MG63 (cell line): Measurements from ENCODE around the gene LENG9. TPM values are rescaled to one million over a fixed set of nuclear protein-coding genes. Genes with fewer than 3 reads are reported as not detected.

Experiments used
- DNase-seq: peaks from one replicate; pipeline ENCODE4 v3.0.0-alpha.2; 2020
- H3K27me3 ChIP-seq: fragments of 250-450 bp; sonication (Bioruptor Pico); 2 replicates; pipeline ENCODE4 v1.5.1; 2020; ENCODE audit warnings: mild to moderate bottlenecking, moderate library complexity
- H3K36me3 ChIP-seq: fragments of 250-450 bp; sonication (Bioruptor Pico); 2 replicates; pipeline ENCODE4 v1.5.1; 2020; ENCODE audit warnings: mild to moderate bottlenecking, moderate library complexity
- H3K4me3 ChIP-seq: fragments of 250-450 bp; sonication (Bioruptor Pico); 2 replicates; pipeline ENCODE4 v1.5.1; 2020; ENCODE audit warnings: mild to moderate bottlenecking, moderate library complexity
- H3K9me3 ChIP-seq: fragments of 250-450 bp; sonication (Bioruptor Pico); 2 replicates; pipeline ENCODE4 v1.5.1; 2020; ENCODE audit warnings: mild to moderate bottlenecking, moderate library complexity
- total RNA-seq: library from RNA; depleted of rRNA; stranded (reverse); fragments of >200 nt; shearing (Covaris generic); gene quantifications from 2 replicates; pipeline ENCODE4 v1.2.3, GENCODE V29; 2014; ENCODE audit warnings: low replicate concordance

LENG9 gene
- total RNA-seq, 1 experiment from 2014 or later: 8.6 TPM

DNA sequence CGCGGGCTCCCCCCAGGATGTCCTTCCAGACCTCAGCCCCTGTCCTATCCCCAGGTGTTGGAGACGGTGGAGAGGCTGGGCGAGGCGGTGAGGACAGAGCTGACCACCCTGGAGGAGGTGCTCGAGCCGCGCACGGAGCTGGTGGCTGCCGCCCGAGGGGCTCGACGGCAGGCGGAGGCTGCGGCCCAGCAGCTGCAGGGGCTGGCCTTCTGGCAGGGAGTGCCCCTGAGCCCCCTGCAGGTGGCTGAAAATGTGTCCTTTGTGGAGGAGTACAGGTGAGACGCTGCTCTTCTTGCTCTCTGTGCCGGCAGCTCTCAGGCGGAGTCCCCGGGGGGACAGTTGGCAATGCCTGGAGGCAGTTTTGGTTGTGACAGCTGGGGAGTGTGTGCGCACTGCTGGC, 41.4 kb downstream of the LENG9 start:
- H3K4me3 ChIP-seq: no peak overlapping the region
- H3K27me3 ChIP-seq: peaks cover 24% of the 10 kb centered on the region
- no peaks in the 10 kb centered on the region for H3K36me3 ChIP-seq
- no peak for DNase-seq
- H3K9me3 ChIP-seq: no peaks in the 10 kb centered on the region

DNA sequence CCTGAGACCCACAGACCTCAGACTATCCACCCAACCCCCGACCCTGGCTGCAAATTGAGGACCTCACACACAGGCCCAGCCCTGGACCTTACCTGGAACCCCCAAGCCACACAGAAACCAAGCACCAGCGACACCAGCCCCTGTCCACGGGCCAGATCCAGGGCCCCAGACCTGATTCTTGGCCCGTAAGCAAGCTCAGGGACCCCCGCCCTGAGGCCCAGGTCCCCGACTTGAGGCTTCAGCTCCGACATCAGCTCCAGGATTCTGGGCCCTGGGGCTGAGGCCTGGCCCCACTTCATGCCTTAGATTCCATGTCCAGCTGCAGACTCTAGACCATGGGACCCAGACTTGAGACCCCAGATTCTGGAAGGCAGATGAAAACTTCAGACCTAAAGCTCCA, 42.1 kb downstream of the LENG9 start:
- H3K4me3 ChIP-seq: no peak overlapping the region
- no peak for DNase-seq
- H3K36me3 ChIP-seq: no peaks in the 10 kb centered on the region
- no peaks in the 10 kb centered on the region for H3K9me3 ChIP-seq
- H3K27me3 ChIP-seq: peaks cover 25% of the 10 kb centered on the region

DNA sequence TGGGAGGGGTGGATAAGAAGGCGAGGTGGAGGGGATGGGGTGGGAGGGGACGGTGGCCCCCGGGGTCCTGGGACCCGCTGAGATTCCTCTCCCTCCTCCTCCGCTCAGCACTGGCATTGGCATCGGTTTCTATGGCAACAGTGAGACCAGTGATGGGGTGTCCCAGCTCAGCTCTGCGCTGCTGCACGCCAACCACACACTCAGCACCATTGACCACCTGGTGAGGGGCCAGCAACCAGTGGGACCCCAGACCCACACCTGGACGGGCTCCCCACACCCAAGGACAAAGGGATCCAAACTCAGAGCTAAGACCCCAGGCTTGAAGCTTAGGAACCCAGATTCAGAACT, 42.4 kb downstream of the LENG9 start:
- H3K9me3 ChIP-seq: no peaks in the 10 kb centered on the region
- DNase-seq: no peak
- H3K36me3 ChIP-seq: no peaks in the 10 kb centered on the region
- H3K4me3 ChIP-seq: no peak overlapping the region
- peaks cover 28% of the 10 kb centered on the region for H3K27me3 ChIP-seq

DNA sequence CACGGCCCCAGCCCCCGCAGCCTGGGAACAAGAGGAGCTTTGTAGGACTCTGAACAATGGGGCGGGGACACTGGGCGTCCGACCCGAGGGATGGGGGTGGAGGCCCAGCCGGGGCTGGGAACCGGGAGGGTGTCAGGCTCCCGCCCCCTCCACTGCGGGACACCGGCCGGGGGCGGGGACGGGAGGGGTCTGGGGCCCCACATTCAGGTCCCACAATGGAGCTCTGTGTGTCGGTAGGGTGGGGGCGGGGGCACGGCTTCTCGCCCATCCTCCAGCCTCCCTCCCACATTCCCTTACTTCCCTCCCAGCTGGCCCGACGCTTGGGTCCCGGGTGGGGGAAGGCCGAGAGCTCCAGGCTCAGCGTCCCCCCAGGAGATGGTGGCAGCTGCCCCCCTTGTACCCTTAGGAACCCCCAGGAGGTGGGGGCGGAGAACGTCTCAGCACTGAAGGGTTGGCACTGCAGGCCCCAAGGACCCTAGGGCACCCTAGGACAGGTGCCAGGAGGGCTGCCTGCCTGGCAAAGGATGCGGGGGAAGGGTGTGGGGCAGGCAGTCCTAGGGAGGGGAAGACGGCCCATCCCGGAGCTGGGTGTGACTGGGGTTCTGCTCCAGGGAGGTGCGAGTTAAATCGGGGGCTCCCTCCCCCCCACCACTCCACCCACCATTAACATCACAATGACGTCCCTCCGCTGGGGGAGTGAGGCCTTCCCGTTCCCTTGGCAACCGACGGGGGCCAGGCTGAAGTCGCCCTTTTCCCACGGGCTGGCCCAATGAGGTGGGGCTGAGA, 43.0 kb downstream of the LENG9 start:
- DNase-seq: no peak
- no peaks in the 10 kb centered on the region for H3K9me3 ChIP-seq
- no peak overlapping the region for H3K4me3 ChIP-seq
- H3K36me3 ChIP-seq: no peaks in the 10 kb centered on the region
- H3K27me3 ChIP-seq: peaks cover 28% of the 10 kb centered on the region

DNA sequence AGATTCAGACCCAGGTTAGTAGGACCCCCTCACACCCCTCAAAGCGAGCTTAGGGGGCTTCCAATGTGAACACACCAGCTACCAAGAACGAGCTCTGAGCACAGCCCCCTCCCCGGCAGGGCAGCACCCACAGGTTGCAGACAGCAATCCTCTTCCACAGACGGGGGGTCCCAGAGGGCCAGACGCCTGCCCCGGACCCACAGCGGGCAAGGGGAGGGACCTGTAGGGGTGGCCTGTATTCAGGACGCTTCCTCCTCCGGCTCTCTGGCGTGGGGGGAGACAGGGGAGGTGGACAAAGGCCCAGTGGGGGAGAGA, 43.6 kb downstream of the LENG9 start:
- peaks cover 27% of the 10 kb centered on the region for H3K27me3 ChIP-seq
- no peaks in the 10 kb centered on the region for H3K36me3 ChIP-seq
- no peak for DNase-seq

DNA sequence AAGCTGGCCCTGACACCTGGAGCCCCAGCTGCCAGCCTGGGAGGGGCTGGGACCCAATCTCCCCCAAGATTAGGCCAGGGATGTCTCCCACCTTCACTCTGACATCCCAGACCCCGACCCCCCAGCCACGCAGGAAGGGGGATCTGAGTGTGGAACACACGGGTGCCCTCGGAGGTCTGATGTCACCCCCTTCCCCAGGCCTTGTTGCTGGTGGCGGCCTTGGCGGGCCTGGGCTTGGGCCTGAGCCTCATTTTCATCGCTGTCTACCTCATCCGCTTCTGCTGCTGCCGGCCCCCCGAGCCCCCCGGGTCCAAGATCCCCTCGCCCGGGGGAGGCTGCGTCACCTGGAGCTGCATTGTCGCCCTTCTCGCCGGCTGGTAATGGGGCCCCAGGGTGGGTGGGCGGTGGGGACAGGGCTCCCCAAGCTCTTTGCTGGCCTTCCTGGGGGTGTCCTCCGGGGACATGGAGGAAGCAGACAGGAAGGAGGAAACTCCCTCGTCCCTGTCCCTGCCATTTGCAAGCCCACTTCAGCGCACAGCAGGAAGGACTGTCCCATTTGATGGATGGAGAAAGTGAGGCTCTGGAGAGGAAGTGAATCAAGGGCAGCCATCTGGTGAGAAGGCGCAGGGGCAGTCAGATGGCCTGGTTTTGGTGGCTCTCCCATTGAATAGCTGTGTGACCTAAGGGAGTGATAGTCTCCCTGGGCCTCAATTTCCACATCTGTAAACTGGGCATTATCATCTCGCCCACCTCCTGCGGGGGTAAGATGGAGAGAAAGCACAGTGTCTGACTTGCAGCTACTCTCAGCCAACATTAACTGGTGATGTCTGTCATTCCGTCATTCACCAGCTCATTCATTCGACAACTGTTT, 44.4 kb downstream of the LENG9 start:
- Histone ChIP-seq H3K36me3 (no peaks in the 10 kb centered on the region), H3K9me3 (no peaks in the 10 kb centered on the region), H3K4me3 (no peak overlapping the region), H3K27me3 (peaks cover 33% of the 10 kb centered on the region)
- no peak for DNase-seq

More for the DNA sequence above, 43.6 kb downstream of the LENG9 start:
- H3K9me3 ChIP-seq: no peaks in the 10 kb centered on the region
- no peak overlapping the region for H3K4me3 ChIP-seq

DNA sequence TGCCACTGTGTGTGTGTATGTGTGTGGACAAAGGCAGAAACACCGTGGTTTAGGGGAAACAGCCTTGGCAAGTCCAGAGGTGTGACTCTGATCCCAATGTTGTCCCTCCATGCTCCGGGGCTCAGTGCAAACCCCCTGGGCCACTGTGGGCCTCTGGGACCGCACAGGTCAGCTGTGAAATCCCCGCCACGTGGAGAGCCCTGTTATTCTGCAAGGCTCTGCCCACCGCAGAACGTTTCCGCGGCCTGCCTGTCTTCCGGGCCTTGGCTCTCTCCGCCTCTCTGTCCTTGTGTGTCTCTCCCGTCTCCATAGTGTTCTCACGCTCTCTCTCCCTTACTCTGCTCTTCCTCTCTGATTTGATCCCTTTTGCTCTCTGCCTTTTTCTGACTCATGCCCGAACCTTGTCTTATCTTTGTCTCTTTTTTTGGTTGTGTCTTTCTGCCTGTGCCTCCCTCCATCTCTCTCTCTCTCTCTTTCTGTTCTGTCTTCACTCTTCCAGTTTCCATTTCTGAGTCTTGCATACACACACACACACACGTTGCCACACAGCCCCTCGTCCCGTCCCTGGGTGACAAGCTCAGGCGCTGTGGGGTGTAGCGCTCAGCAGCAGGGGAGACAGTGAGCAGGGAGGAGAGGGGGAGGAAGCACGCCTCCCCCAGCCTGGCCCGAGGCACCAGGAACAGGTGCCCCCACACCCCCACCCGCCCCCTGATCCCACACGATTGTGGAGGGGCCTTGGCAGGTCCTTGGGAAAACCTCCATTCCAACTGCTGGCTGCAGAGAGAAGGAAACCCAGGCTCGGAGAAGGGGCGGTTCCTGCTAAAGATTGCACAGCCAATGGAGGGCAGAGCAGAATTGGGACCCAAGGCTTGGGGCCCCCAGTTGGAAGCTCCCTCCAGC, 45.3 kb downstream of the LENG9 start:
- no peak for DNase-seq
- no peak overlapping the region for H3K4me3 ChIP-seq
- H3K36me3 ChIP-seq: no peaks in the 10 kb centered on the region
- no peaks in the 10 kb centered on the region for H3K9me3 ChIP-seq
- H3K27me3 ChIP-seq: peaks cover 33% of the 10 kb centered on the region

DNA sequence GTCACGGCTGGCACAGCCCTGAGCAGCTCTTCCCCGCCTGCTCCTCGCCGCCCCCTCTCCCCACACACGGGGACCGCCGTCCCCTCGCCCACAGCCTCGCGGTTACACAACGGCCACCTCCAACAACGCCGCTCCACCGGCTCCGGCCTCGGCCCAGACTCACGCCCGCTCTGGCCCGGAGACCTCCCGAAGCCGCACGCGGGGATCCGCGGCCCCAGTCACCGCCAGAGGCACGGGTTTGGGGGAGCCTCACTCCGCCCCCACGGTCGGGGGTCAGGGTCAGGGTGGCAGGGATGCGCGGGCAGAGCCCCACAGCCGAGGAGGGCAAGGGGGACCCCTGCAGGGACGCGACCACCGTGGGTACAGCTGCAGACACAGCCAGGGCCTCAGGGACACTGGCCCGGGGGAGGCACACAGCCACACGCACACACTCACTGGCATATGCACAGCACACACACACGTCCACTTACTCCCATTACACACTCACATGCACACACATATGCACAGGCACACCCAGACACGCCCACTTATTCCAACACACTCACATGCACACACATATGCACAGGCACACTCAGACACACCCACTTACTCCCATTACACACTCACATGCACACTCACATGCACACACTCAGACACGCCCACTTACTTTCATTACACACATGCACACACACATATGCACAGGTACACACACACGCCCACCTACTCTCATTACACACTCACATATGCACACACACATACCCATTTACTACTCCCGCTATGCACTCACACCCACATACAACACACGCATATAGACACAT, 46.7 kb downstream of the LENG9 start:
- no peak for DNase-seq
- no peaks in the 10 kb centered on the region for H3K36me3 ChIP-seq
- no peaks in the 10 kb centered on the region for H3K9me3 ChIP-seq
- H3K27me3 ChIP-seq: peaks cover 33% of the 10 kb centered on the region
- no peak overlapping the region for H3K4me3 ChIP-seq

DNA sequence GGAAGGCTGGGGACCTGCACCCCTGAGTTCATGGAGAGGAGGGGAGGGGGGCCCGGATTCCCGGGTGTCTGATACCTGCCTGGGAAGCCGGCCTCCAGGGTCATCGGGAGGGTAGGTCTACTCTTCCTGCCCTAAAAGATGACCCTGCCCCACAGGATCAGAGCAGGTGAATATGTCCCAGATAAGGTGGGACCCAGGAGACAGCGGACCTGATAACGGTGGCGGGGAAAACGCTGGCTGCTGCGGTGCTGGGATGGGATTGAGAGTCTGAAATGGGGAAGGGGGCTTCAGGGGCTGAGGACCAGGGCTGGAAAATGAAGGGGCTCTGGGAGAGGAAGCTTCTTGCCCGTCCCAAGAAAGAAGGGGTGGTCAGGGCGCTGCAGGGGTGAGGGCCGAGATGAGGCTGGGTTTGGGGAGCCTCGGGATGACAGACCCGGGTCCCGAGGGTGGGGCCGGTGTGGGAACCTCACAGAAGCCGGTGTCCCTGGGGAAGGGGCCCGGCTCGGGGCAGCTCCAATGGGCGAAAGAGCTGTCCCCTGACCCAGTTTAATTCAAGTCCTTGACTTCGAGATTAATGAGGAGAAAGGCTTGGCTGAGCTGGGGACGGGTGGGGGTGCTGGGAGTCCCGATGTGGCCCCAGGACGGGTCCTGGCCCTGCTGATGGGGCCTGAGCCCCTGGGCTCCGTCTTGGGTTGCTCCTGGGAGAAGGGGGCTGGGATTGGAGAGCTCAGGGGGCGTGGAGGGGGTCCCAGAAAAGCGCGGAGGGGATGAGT, 47.5 kb downstream of the LENG9 start:
- DNase-seq: no peak
- H3K9me3 ChIP-seq: no peaks in the 10 kb centered on the region
- H3K36me3 ChIP-seq: no peaks in the 10 kb centered on the region
- peaks cover 34% of the 10 kb centered on the region for H3K27me3 ChIP-seq
- H3K4me3 ChIP-seq: no peak overlapping the region

DNA sequence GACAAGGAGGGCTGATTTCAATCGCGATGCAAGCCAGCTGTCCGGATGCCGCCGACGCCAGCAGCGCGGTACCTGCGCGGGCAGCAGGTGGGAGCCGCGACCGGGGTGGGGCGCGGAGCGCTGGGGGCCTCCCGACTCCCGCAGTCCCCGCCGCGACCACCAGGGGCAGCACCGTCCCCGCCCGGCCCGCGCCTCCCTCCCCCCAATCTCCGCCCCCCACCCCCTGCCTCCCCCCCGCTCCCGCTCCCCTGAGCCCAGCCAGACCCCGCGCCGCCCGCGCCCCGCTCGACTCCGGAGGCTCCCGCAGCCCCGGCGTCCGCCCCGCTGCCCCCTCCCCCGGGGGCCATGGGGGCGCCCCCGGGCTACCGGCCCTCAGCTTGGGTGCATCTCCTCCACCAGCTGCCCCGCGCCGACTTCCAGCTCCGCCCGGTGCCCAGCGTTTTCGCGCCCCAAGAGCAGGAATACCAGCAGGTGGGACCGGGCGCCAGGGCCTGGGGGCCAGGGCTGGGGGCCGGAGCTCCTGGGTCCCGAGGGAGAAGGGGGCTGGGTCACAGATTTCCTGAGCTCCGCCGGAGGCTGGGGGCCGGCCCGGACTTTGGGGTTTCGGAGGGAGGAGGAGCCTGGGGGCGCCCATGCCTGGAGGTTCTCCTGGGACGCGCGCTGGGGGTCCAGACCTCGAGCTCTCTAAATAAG, 48.2 kb downstream of the LENG9 start, which contains the start of gene TTYH1:
TTYH1 (plus strand) TSS at position 257 of the 693 bp plus-strand sequence; CDS start at position 346, 89 bp downstream.
- Histone ChIP-seq H3K4me3 (no peak within 1 kb of the TSS), H3K36me3 (no peaks in the 10 kb centered on the region), H3K9me3 (no peaks in the 10 kb centered on the region), H3K27me3 (peaks cover 39% of the 10 kb centered on the region)
- DNase-seq: no peak

DNA sequence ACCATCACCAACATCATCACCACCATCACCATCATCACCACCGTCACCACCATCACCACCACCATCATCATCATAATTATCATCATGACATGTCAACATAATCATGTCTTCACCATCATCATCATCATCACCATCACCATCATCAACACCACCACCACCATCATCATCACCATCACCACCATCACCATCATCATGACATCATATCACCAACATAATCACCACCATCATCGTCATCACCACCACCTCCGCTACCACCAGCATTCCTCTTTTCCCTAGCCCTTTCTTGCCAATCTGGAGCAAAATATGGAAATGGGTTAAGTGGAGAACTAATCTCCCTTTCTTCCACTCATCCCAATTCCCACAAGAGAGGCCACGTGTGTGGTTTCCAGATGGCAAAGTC, 49.4 kb downstream of the LENG9 start:
- Histone ChIP-seq H3K9me3 (no peaks in the 10 kb centered on the region), H3K4me3 (no peak overlapping the region), H3K27me3 (peaks cover 46% of the 10 kb centered on the region), H3K36me3 (no peaks in the 10 kb centered on the region)
- no peak for DNase-seq

DNA sequence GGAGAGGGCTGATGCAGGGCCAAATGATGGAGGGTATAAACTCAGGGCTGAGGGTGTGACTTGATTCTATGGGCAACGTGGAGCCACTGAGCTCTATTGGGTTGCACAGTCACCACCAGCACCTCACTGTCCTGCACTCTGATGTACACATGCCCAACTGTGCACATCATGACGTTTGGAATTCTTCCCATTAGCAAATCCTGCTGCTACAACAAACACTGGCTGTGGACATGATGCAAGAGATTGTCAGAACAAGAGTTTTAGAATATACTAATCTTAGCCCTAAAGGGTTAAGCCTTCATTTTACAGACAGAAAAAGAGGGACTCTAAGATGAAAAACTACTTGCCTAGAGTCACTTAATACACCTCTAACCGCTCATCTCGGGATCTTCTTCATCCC, 50.7 kb downstream of the LENG9 start:
- H3K4me3 ChIP-seq: no peak overlapping the region
- peaks cover 49% of the 10 kb centered on the region for H3K27me3 ChIP-seq
- no peaks in the 10 kb centered on the region for H3K36me3 ChIP-seq
- no peak for DNase-seq
- H3K9me3 ChIP-seq: 0 out of 2 replicates have a peak, but pooled peaks cover under 1% of the 10 kb centered on the region
